ENCODE data around the gene RBBP4.
"Not testable (repeated sequence)": the region's sequence is repeated elsewhere in the genome, so short reads cannot be mapped to it uniquely, and the experiment has no call there.

RBBP4 gene

GRCh38 chr1:32711221-32711620 is 60.2 kb downstream of the RBBP4 start:
- H3K23ac ChIP-seq (ENCODE audit: low read depth, low read length, poor library complexity); H4K91ac ChIP-seq (ENCODE audit: low read depth, low read length, poor library complexity); H2AFZ ChIP-seq (ENCODE audit: low read length); H3K36me3 ChIP-seq (replicated peaks in 1 of 2; ENCODE audit: control insufficient read depth in 2 of 2, insufficient read depth in 2 of 2, low read length in 2 of 2); H3K14ac ChIP-seq (ENCODE audit: low read length); H4K8ac ChIP-seq (ENCODE audit: low read depth, low read length); H2BK5ac ChIP-seq (ENCODE audit: low read length); DNase-seq (ENCODE audit: low spot score); H3K4me3 ChIP-seq (ENCODE audit: low read length in 2 of 2); H3K4me1 ChIP-seq (ENCODE audit: control insufficient read depth in 2 of 2, insufficient read depth in 1 of 2, low read depth in 1 of 2, low read length in 2 of 2); H3K27ac ChIP-seq (replicated peaks; ENCODE audit: low read length); H3K79me1 ChIP-seq (ENCODE audit: low read depth, low read length); H2BK120ac ChIP-seq (ENCODE audit: low read depth, low read length); H3K9me3 ChIP-seq (replicated peaks in 1 of 2; ENCODE audit: control insufficient read depth in 2 of 2, insufficient read depth in 1 of 2, low read depth in 1 of 2, low read length in 2 of 2); H3K4ac ChIP-seq (ENCODE audit: low read length); H3K9ac ChIP-seq (ENCODE audit: low read depth, low read length, poor library complexity); H3K27me3 ChIP-seq (ENCODE audit: control insufficient read depth in 3 of 3, insufficient read depth in 3 of 3, low read depth in 1 of 3, low read length in 3 of 3); H2BK12ac ChIP-seq (ENCODE audit: low read length); H3K4me2 ChIP-seq (ENCODE audit: insufficient read depth, low read length, poor library complexity, severe bottlenecking); H2AK5ac ChIP-seq (ENCODE audit: low read depth, low read length); H2BK15ac ChIP-seq (ENCODE audit: low read length); H3K18ac ChIP-seq (ENCODE audit: low read length): not testable (repeated sequence)
- WGBS, 2 donors (ENCODE audit: extremely low coverage in 2 of 2, insufficient read length in 2 of 2, insufficient replicate concordance in 1 of 2): no CpG with 5 or more reads among the region's 4 CpGs

- Histone ChIP-seq H3K36me3 (replicated peaks in 1 of 2; ENCODE audit: control insufficient read depth in 2 of 2, insufficient read depth in 2 of 2, low read length in 2 of 2) (no peaks in the 10 kb centered on the region), H3K4ac (ENCODE audit: low read length) (no peak overlapping the region), H3K14ac (ENCODE audit: low read length) (no peak overlapping the region), H2BK5ac (ENCODE audit: low read length) (no peak overlapping the region), H2BK15ac (ENCODE audit: low read length) (no peak overlapping the region), H3K4me1 (ENCODE audit: control insufficient read depth in 2 of 2, insufficient read depth in 1 of 2, low read depth in 1 of 2, low read length in 2 of 2) (peaks cover 7 to 9% of the 10 kb centered on the region in 2 donors), H3K9me3 (replicated peaks in 1 of 2; ENCODE audit: control insufficient read depth in 2 of 2, insufficient read depth in 1 of 2, low read depth in 1 of 2, low read length in 2 of 2) (no peaks in the 10 kb centered on the region), H3K9ac (ENCODE audit: low read depth, low read length, poor library complexity) (no peak overlapping the region), H3K79me1 (ENCODE audit: low read depth, low read length) (peaks cover 2% of the 10 kb centered on the region), H2AFZ (ENCODE audit: low read length) (peak overlapping the region; percentile 40), H2AK5ac (ENCODE audit: low read depth, low read length) (no peak overlapping the region), H3K27ac (replicated peaks; ENCODE audit: low read length) (no peak overlapping the region), H3K23ac (ENCODE audit: low read depth, low read length, poor library complexity) (no peak overlapping the region), H3K4me2 (ENCODE audit: insufficient read depth, low read length, poor library complexity, severe bottlenecking) (no peak overlapping the region), H3K27me3 (ENCODE audit: control insufficient read depth in 3 of 3, insufficient read depth in 3 of 3, low read depth in 1 of 3, low read length in 3 of 3) (no peaks in the 10 kb centered on the region), H4K91ac (ENCODE audit: low read depth, low read length, poor library complexity) (no peak overlapping the region), H2BK120ac (ENCODE audit: low read depth, low read length) (no peak overlapping the region), H4K8ac (ENCODE audit: low read depth, low read length) (no peak overlapping the region), H3K18ac (ENCODE audit: low read length) (no peak overlapping the region), H2BK12ac (ENCODE audit: low read length) (no peak overlapping the region), H3K4me3 (ENCODE audit: low read length in 2 of 2) (no peak overlapping the region)
- WGBS, 2 donors (ENCODE audit: extremely low coverage in 2 of 2, insufficient read length in 2 of 2, insufficient replicate concordance in 1 of 2): no CpG with 5 or more reads among the region's 10 CpGs
- no peak for DNase-seq (ENCODE audit: low spot score)
These were observed 62.1 kb downstream of the RBBP4 start for GRCh38 chr1:32713081-32713480.

- Histone ChIP-seq H2BK15ac (ENCODE audit: low read length) (no peak overlapping the region), H3K27me3 (ENCODE audit: control insufficient read depth in 3 of 3, insufficient read depth in 3 of 3, low read depth in 1 of 3, low read length in 3 of 3) (peaks cover 0 to 8% (median 0%) of the 10 kb centered on the region in 3 experiments), H3K27ac (replicated peaks; ENCODE audit: low read length) (no peak overlapping the region), H2BK120ac (ENCODE audit: low read depth, low read length) (no peak overlapping the region), H3K4me2 (ENCODE audit: insufficient read depth, low read length, poor library complexity, severe bottlenecking) (no peak overlapping the region), H2AFZ (ENCODE audit: low read length) (no peak overlapping the region), H3K9ac (ENCODE audit: low read depth, low read length, poor library complexity) (no peak overlapping the region), H2AK5ac (ENCODE audit: low read depth, low read length) (no peak overlapping the region), H3K9me3 (replicated peaks in 1 of 2; ENCODE audit: control insufficient read depth in 2 of 2, insufficient read depth in 1 of 2, low read depth in 1 of 2, low read length in 2 of 2) (no peaks in the 10 kb centered on the region), H2BK5ac (ENCODE audit: low read length) (no peak overlapping the region), H4K8ac (ENCODE audit: low read depth, low read length) (no peak overlapping the region), H2BK12ac (ENCODE audit: low read length) (no peak overlapping the region), H3K14ac (ENCODE audit: low read length) (no peak overlapping the region), H3K4me1 (ENCODE audit: control insufficient read depth in 2 of 2, insufficient read depth in 1 of 2, low read depth in 1 of 2, low read length in 2 of 2) (peaks cover 7 to 9% of the 10 kb centered on the region in 2 donors), H4K91ac (ENCODE audit: low read depth, low read length, poor library complexity) (no peak overlapping the region), H3K23ac (ENCODE audit: low read depth, low read length, poor library complexity) (no peak overlapping the region), H3K18ac (ENCODE audit: low read length) (no peak overlapping the region), H3K4ac (ENCODE audit: low read length) (peak overlapping the region; percentile 59), H3K79me1 (ENCODE audit: low read depth, low read length) (peaks cover 2% of the 10 kb centered on the region), H3K4me3 (ENCODE audit: low read length in 2 of 2) (no peak overlapping the region), H3K36me3 (replicated peaks in 1 of 2; ENCODE audit: control insufficient read depth in 2 of 2, insufficient read depth in 2 of 2, low read length in 2 of 2) (no peaks in the 10 kb centered on the region)
- no CpG with 5 or more reads among the region's 4 CpGs for WGBS, 2 donors (ENCODE audit: extremely low coverage in 2 of 2, insufficient read length in 2 of 2, insufficient replicate concordance in 1 of 2)
- DNase-seq (ENCODE audit: low spot score): no peak
These were observed 63.3 kb downstream of the RBBP4 start for GRCh38 chr1:32714277-32714676.

DNA sequence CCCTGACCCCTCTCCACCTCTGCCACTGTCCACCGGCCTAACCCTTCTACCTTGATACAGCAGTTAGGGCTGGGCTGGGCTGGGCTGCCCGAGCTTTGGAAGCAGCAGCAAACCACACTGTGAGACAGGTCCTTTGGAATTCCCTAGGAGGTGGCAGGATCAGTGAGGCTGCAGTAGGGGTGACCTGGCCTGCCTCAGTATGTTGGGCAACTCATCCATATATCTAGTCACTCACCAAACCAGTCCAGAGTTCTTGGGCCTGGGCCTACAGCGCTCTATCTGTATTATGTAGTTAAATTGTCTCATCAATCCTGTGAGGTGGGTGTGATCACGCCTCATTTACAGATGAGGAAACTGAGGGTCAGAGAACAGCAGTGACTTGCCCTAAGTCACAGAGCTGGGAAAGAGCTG is 64.9 kb downstream of the RBBP4 start:
- H3K79me1 ChIP-seq (ENCODE audit: low read depth, low read length): peaks cover 2% of the 10 kb centered on the region
- H2AK5ac ChIP-seq (ENCODE audit: low read depth, low read length): peak overlapping the region; percentile 77
- no peak overlapping the region for H3K4me3 ChIP-seq (ENCODE audit: low read length in 2 of 2)
- peak overlapping the region; percentile 36 for H3K27ac ChIP-seq (replicated peaks; ENCODE audit: low read length)
- no peak overlapping the region for H4K8ac ChIP-seq (ENCODE audit: low read depth, low read length)
- peaks cover 0 to 17% (median 0%) of the 10 kb centered on the region in 3 experiments for H3K27me3 ChIP-seq (ENCODE audit: control insufficient read depth in 3 of 3, insufficient read depth in 3 of 3, low read depth in 1 of 3, low read length in 3 of 3)
- no peak overlapping the region for H3K14ac ChIP-seq (ENCODE audit: low read length)
- no peak for DNase-seq (ENCODE audit: low spot score)
- H3K4me2 ChIP-seq (ENCODE audit: insufficient read depth, low read length, poor library complexity, severe bottlenecking): no peak overlapping the region
- H2BK5ac ChIP-seq (ENCODE audit: low read length): peak overlapping the region; percentile 25
- no peak overlapping the region for H3K4ac ChIP-seq (ENCODE audit: low read length)
- H2BK120ac ChIP-seq (ENCODE audit: low read depth, low read length): no peak overlapping the region
- peak overlapping the region; percentile 14 for H2BK12ac ChIP-seq (ENCODE audit: low read length)
- no CpG with 5 or more reads among the region's 4 CpGs for WGBS, 2 donors (ENCODE audit: extremely low coverage in 2 of 2, insufficient read length in 2 of 2, insufficient replicate concordance in 1 of 2)
- H2AFZ ChIP-seq (ENCODE audit: low read length): peak overlapping the region; percentile 60
- peak overlapping the region; percentile 31 for H3K18ac ChIP-seq (ENCODE audit: low read length)
- peak overlapping the region; percentile 40 for H4K91ac ChIP-seq (ENCODE audit: low read depth, low read length, poor library complexity)
- peaks cover 7 to 9% of the 10 kb centered on the region in 2 donors for H3K4me1 ChIP-seq (ENCODE audit: control insufficient read depth in 2 of 2, insufficient read depth in 1 of 2, low read depth in 1 of 2, low read length in 2 of 2)
- peak overlapping the region; percentile 69 for H2BK15ac ChIP-seq (ENCODE audit: low read length)
- no peak overlapping the region for H3K23ac ChIP-seq (ENCODE audit: low read depth, low read length, poor library complexity)
- no peak overlapping the region for H3K9ac ChIP-seq (ENCODE audit: low read depth, low read length, poor library complexity)
- H3K36me3 ChIP-seq (replicated peaks in 1 of 2; ENCODE audit: control insufficient read depth in 2 of 2, insufficient read depth in 2 of 2, low read length in 2 of 2): no peaks in the 10 kb centered on the region
- H3K9me3 ChIP-seq (replicated peaks in 1 of 2; ENCODE audit: control insufficient read depth in 2 of 2, insufficient read depth in 1 of 2, low read depth in 1 of 2, low read length in 2 of 2): no peaks in the 10 kb centered on the region
